Rectal smooth muscle tissue (tissue), 1 donor: ENCODE data around the gene PABPC1L.
A peak's percentile ranks its signal among the peaks of the same experiment; 100 is the strongest.

Source experiments
- H3K27ac ChIP-seq: one replicate; pipeline ENCODE4 v1.7.0; 2013; ENCODE audit warnings: low read depth, low read length, inconsistent platforms
- H3K27me3 ChIP-seq: one replicate; pipeline ENCODE4 v1.7.0; 2013; ENCODE audit warnings: low read length; ENCODE audit not compliant: control insufficient read depth, insufficient read depth
- H3K36me3 ChIP-seq: one replicate; pipeline ENCODE4 v1.7.0; 2013; ENCODE audit warnings: low read length; ENCODE audit not compliant: control insufficient read depth, insufficient read depth
- H3K4me1 ChIP-seq: one replicate; pipeline ENCODE4 v1.7.0; 2013; ENCODE audit warnings: low read length; ENCODE audit not compliant: control insufficient read depth, insufficient read depth
- H3K4me3 ChIP-seq: one replicate; pipeline ENCODE4 v1.7.0; 2013; ENCODE audit warnings: low read length
- H3K9ac ChIP-seq: one replicate; pipeline ENCODE4 v1.7.0; 2013; ENCODE audit warnings: low read length

PABPC1L gene

GRCh38 chr20:44886266-44886651, 23.6 kb upstream of the PABPC1L start:
- Histone ChIP-seq H3K27me3 (no peaks in the 10 kb centered on the region), H3K36me3 (no peaks in the 10 kb centered on the region), H3K4me1 (peaks cover 22% of the 10 kb centered on the region), H3K27ac (peak overlapping the region; percentile 94), H3K4me3 (peak overlapping the region; percentile 91), H3K9ac (peak overlapping the region; percentile 91)

GRCh38 chr20:44886828-44887227, 23.0 kb upstream of the PABPC1L start:
- no peaks in the 10 kb centered on the region for H3K27me3 ChIP-seq
- no peak overlapping the region for H3K27ac ChIP-seq
- peaks cover 22% of the 10 kb centered on the region for H3K4me1 ChIP-seq
- H3K36me3 ChIP-seq = no peaks in the 10 kb centered on the region
- H3K4me3 ChIP-seq = peak overlapping the region; percentile 91
- peak overlapping the region; percentile 57 for H3K9ac ChIP-seq

- Histone ChIP-seq H3K27me3 (no peaks in the 10 kb centered on the region), H3K4me1 (peaks cover 22% of the 10 kb centered on the region), H3K4me3 (peak overlapping the region; percentile 91), H3K36me3 (no peaks in the 10 kb centered on the region), H3K9ac (no peak overlapping the region), H3K27ac (no peak overlapping the region)
Measured at GRCh38 chr20:44887466-44887865, 22.4 kb upstream of the PABPC1L start.

- Histone ChIP-seq H3K4me3 (no peak overlapping the region), H3K36me3 (no peaks in the 10 kb centered on the region), H3K4me1 (peaks cover 22% of the 10 kb centered on the region), H3K27ac (no peak overlapping the region), H3K9ac (no peak overlapping the region), H3K27me3 (no peaks in the 10 kb centered on the region)
Measured at GRCh38 chr20:44888226-44889103, 21.4 kb upstream of the PABPC1L start.

GRCh38 chr20:44891826-44892225, 18.0 kb upstream of the PABPC1L start:
- H3K27ac ChIP-seq = no peak overlapping the region
- no peaks in the 10 kb centered on the region for H3K27me3 ChIP-seq
- H3K9ac ChIP-seq = no peak overlapping the region
- no peaks in the 10 kb centered on the region for H3K36me3 ChIP-seq
- H3K4me1 ChIP-seq = peaks cover 12% of the 10 kb centered on the region
- no peak overlapping the region for H3K4me3 ChIP-seq

DNA sequence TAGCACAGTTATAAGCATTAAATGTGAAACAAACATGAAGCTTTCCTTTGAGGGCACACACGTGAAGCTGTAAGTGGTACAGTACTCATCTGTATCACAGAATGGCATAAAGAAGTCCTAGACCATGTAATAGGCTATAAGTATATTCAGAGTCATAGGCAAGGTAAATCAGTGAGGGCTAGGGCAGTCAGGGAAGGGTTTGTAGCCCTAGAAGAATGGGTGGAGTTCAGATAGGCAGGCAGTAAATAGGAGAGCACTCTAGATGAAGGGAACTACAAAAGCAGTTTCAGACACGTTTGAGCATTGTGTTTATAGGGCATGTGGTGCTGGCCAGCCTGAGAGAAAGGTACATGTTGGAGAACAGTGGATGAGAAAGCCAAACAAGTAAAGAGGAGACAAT, 14.9 kb upstream of the PABPC1L start:
- no peak overlapping the region for H3K9ac ChIP-seq
- no peaks in the 10 kb centered on the region for H3K36me3 ChIP-seq
- H3K4me3 ChIP-seq = no peak overlapping the region
- H3K4me1 ChIP-seq = peaks cover 2% of the 10 kb centered on the region
- no peak overlapping the region for H3K27ac ChIP-seq
- H3K27me3 ChIP-seq = no peaks in the 10 kb centered on the region

DNA sequence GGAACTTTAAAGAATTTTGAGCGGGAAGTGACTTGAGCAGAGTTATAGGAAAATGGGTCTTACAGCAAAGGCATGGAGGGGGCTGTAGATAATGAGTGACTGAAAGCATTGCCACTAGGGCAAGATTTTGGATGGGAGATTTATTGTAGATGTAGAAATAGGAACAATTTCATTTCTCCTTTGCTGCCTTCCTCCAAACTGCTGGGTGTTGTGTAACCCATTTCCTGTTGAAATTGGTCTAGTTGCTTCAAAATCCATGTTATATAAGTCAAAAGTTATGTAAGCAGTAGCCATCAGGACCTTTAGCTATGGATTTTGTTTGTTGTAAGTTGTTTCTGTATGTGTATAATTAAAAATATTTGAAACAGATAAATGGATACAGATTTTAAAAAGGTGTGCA, 13.3 kb upstream of the PABPC1L start:
- H3K4me1 ChIP-seq = peaks cover 2% of the 10 kb centered on the region
- no peak overlapping the region for H3K27ac ChIP-seq
- no peaks in the 10 kb centered on the region for H3K27me3 ChIP-seq
- no peaks in the 10 kb centered on the region for H3K36me3 ChIP-seq
- no peak overlapping the region for H3K4me3 ChIP-seq
- no peak overlapping the region for H3K9ac ChIP-seq

DNA sequence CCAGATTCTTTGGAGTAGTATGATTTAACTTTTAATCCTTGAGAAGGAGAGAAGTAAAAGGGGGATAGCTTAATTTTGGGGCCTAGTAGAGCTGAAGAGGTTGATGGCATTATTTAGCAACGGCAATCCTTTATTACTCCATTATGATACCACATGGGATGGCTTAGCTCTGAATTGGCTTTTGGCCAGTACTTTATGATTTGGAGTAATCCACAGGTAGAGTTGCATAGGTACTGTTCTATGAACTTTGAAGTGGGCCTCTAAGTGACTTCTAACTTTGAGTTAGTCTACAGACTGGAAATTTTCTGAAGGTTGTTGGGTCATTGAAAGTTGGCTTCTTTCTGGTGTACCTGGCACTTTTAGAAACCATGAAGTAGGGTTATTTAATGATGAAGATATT, 12.7 kb upstream of the PABPC1L start:
- peaks cover under 1% of the 10 kb centered on the region for H3K36me3 ChIP-seq
- H3K27ac ChIP-seq = peak overlapping the region; percentile 18
- H3K9ac ChIP-seq = no peak overlapping the region
- no peak overlapping the region for H3K4me3 ChIP-seq
- peaks cover 2% of the 10 kb centered on the region for H3K4me1 ChIP-seq
- H3K27me3 ChIP-seq = no peaks in the 10 kb centered on the region

DNA sequence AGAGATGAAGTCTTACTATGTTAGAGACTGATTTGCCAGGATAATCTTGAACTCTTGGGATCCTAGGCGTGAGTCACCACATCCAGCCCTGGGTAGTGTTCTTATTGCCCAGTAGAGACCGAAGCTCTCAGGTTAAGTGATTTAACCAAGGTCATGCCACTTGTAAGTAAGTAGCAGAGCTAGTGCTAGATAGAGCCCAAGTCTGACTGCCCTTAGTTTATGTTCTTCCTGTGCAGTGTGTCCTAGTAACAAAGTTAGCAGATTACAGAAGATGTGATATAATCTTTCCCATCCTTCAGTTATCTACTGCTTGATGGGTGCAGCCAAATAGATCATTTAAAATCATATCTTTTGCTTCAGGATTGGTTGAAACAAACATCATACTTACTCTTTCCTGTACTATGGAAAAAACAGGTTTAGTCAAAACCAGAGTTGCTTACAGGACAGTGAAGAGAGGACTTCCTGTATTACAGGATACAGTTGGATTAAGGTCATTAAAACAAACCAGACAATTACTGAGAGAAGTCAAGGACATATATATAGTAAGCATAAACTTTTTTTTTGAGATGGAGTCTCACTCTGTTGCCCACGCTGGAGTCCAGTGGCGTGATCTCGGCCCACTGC, 9.5 kb upstream of the PABPC1L start:
- peaks cover 2% of the 10 kb centered on the region for H3K4me1 ChIP-seq
- no peaks in the 10 kb centered on the region for H3K27me3 ChIP-seq
- no peak overlapping the region for H3K27ac ChIP-seq
- peaks cover 17% of the 10 kb centered on the region for H3K36me3 ChIP-seq
- no peak overlapping the region for H3K9ac ChIP-seq
- no peak overlapping the region for H3K4me3 ChIP-seq

GRCh38 chr20:44901974-44902373, 7.9 kb upstream of the PABPC1L start:
- Histone ChIP-seq H3K36me3 (peaks cover 22% of the 10 kb centered on the region), H3K9ac (no peak overlapping the region), H3K27ac (no peak overlapping the region), H3K4me1 (peaks cover 1% of the 10 kb centered on the region), H3K27me3 (no peaks in the 10 kb centered on the region), H3K4me3 (no peak overlapping the region)

DNA sequence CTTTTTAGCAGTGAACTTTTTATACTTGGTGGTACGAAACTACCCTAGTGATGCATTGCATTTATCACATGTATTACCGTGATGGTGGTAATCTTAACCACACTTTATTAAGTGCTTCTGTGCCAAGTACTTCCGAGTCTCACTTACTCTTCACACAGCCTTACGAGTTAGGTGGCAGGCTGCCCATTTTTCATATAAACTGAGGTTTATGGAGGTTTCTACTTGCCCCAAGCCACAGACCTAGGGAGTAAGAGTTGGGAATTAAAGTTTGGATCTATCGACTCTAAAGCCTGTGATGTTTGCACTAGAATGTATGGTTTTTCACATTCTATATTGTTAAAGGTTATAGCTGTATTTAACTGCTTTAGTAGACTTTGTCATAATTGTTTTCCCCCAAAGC, 5.5 kb upstream of the PABPC1L start:
- peaks cover 22% of the 10 kb centered on the region for H3K36me3 ChIP-seq

GRCh38 chr20:44908987-44909871, 631 bp upstream of the PABPC1L start:
- Histone ChIP-seq H3K27ac (no peak overlapping the region), H3K4me1 (no peaks in the 10 kb centered on the region)

More for the DNA sequence above, 5.5 kb upstream of the PABPC1L start:
- H3K4me3 ChIP-seq = no peak overlapping the region
- H3K4me1 ChIP-seq = no peaks in the 10 kb centered on the region
- H3K9ac ChIP-seq = no peak overlapping the region
- H3K27ac ChIP-seq = no peak overlapping the region
- H3K27me3 ChIP-seq = no peaks in the 10 kb centered on the region

More at GRCh38 chr20:44908987-44909871, 631 bp upstream of the PABPC1L start:
- Histone ChIP-seq H3K27me3 (no peaks in the 10 kb centered on the region), H3K4me3 (peak overlapping the region; percentile 75), H3K9ac (no peak overlapping the region), H3K36me3 (peaks cover 17% of the 10 kb centered on the region)
